Spinal cord (tissue), 10 donors: Measurements from ENCODE around the gene ALDH1L1. TPM values are rescaled to one million over a fixed set of nuclear protein-coding genes. Genes with fewer than 3 reads are reported as not detected.

Experiments used
- DNase-seq, 6 donors: peaks; one replicate each; pipeline versions ENCODE4 v3.0.0 to v3.0.0-alpha.2; 2013 to 2015; ENCODE audit warnings: low spot score in 6 of 6, low read depth in 4 of 6
- H3K27ac ChIP-seq: one replicate; pipeline ENCODE4 v1.5.1; 2013; ENCODE audit warnings: low read depth, low read length, control low read depth
- H3K27me3 ChIP-seq: one replicate; pipeline ENCODE4 v1.6.1; 2013; ENCODE audit warnings: low read length; ENCODE audit not compliant: control insufficient read depth, insufficient read depth
- H3K36me3 ChIP-seq: one replicate; pipeline ENCODE4 v1.6.1; 2013; ENCODE audit warnings: low read length; ENCODE audit not compliant: control insufficient read depth, insufficient read depth
- H3K4me1 ChIP-seq: one replicate; pipeline ENCODE4 v1.6.1; 2013; ENCODE audit warnings: low read length; ENCODE audit not compliant: control insufficient read depth, insufficient read depth
- H3K4me3 ChIP-seq: one replicate; pipeline ENCODE4 v1.5.1; 2013; ENCODE audit warnings: low read depth, low read length, control low read depth
- H3K9me3 ChIP-seq: one replicate; pipeline ENCODE4 v1.6.1; 2013; ENCODE audit warnings: low read length; ENCODE audit not compliant: control insufficient read depth, insufficient read depth
- WGBS: methylation state at CpG from one replicate; pipeline ENCODE4 v1.1.5; 2013; ENCODE audit warnings: missing lambda C conversion rate; ENCODE audit not compliant: insufficient coverage; 5-methylcytosine and 5-hydroxymethylcytosine counted together
- polyA plus RNA-seq, 2 donors: library from polyadenylated mRNA; unstranded; fragments of 120-200 nt; gene quantifications; one replicate each; pipeline ENCODE4 v1.2.1, GENCODE V29; 2013; ENCODE audit not compliant: insufficient read length in 2 of 2
- total RNA-seq, 2 donors: library from RNA; depleted of rRNA in 1 of 2; stranded (reverse); fragments of 120-200 nt in 1 of 2; fragments of >200 nt in 1 of 2; gene quantifications; one replicate each; pipeline versions ENCODE4 v1.2.3 to v1.2.4, GENCODE V29; 2013 to 2014
- donor health status: healthy.

Gene ALDH1L1
- total and polyA plus RNA-seq, 4 donors, result 19.9 to 75.2 (median 46.0) TPM

- H3K9me3 ChIP-seq, result no peaks in the 10 kb centered on the region
- H3K27me3 ChIP-seq, result peaks cover 18% of the 10 kb centered on the region
- WGBS, result under 1% methylated on average over 47 of the region's 47 CpGs
- peaks cover under 1% of the 10 kb centered on the region for H3K36me3 ChIP-seq
- peaks cover 26% of the 10 kb centered on the region for H3K4me1 ChIP-seq
- DNase-seq, result peak in 4 of 6 donors; percentile 53 to 82 (median 71)
- peak overlapping the region; percentile 97 for H3K27ac ChIP-seq
- peak overlapping the region; percentile 66 for H3K4me3 ChIP-seq
These were observed 435 bp downstream of the ALDH1L1 start for GRCh38 chr3:126179825-126180476.

GRCh38 chr3:126170073-126170777 lies 10.2 kb downstream of the ALDH1L1 start:
- Histone ChIP-seq H3K4me1 (peaks cover 4% of the 10 kb centered on the region), H3K27me3 (no peaks in the 10 kb centered on the region), H3K9me3 (no peaks in the 10 kb centered on the region), H3K4me3 (no peak overlapping the region), H3K36me3 (no peaks in the 10 kb centered on the region), H3K27ac (peak overlapping the region; percentile 76)
- no peak for DNase-seq
- 24% methylated on average over 3 of the region's 8 CpGs for WGBS

GRCh38 chr3:126167566-126167965 lies 12.8 kb downstream of the ALDH1L1 start:
- no peaks in the 10 kb centered on the region for H3K27me3 ChIP-seq
- H3K27ac ChIP-seq, result peak overlapping the region; percentile 47
- H3K4me3 ChIP-seq, result no peak overlapping the region
- H3K36me3 ChIP-seq, result no peaks in the 10 kb centered on the region
- peaks cover 4% of the 10 kb centered on the region for H3K4me1 ChIP-seq
- H3K9me3 ChIP-seq, result no peaks in the 10 kb centered on the region
- DNase-seq, result no peak
- 46% methylated on average over 1 of the region's 4 CpGs for WGBS

- DNase-seq, result no peak
- no peaks in the 10 kb centered on the region for H3K27me3 ChIP-seq
- H3K27ac ChIP-seq, result no peak overlapping the region
- H3K9me3 ChIP-seq, result no peaks in the 10 kb centered on the region
- peaks cover 3% of the 10 kb centered on the region for H3K4me1 ChIP-seq
- 47% methylated on average over 5 of the region's 6 CpGs for WGBS
- no peaks in the 10 kb centered on the region for H3K36me3 ChIP-seq
- no peak overlapping the region for H3K4me3 ChIP-seq
These were observed 14.4 kb downstream of the ALDH1L1 start for GRCh38 chr3:126166009-126166408.

- DNase-seq, result no peak
- Histone ChIP-seq H3K27me3 (no peaks in the 10 kb centered on the region), H3K27ac (no peak overlapping the region), H3K4me3 (no peak overlapping the region), H3K4me1 (peaks cover 10% of the 10 kb centered on the region), H3K9me3 (no peaks in the 10 kb centered on the region), H3K36me3 (peaks cover 28% of the 10 kb centered on the region)
- 92% methylated on average over 2 of the region's 5 CpGs for WGBS
These were observed 19.1 kb downstream of the ALDH1L1 start for GRCh38 chr3:126161309-126161708.

DNA sequence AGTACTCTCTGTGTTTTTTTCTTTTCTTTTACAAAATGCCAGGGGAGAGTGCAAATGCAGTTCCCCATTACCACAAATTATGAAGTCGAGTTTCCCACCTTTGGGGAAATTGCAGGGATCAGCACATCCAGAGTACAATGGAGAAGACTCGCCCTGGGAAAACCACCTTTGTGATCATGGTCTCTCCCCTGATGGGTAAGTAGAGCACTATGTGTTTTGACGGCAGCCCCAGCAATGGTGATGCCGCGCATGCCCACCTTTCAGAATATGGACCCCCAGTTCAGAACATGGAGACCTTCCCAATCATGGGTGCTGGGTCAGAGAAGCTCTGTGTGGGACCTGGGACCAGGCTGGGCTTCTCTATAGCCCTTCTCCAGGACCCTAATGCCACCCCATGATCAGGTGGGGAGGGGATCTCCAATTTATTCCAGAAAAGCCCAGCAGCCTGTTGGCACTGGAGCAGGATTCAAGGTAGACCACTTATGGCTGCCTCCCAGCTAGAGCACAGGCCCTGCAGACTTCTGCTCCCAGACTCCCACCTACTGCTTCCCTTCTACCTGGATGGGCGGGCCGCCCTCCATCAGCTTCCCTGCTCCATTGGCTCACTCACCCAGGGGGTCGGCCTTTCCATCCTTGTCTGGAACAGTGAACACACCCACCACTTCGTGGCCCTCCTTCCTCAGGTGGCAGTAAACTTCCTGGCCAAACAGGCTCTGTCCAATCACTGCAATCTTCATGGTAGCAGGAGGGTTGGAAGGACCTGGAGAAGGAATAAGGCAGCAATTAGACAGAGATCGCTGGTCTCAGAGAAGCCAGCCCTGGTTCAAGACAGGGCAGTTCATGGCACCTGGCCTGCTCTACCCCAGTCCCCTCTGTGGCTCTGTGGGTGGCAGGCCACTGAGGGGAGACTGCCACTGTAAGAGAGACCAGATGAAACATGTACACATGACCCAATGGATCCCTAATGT lies 19.9 kb downstream of the ALDH1L1 start:
- Histone ChIP-seq H3K4me1 (peaks cover 10% of the 10 kb centered on the region), H3K36me3 (peaks cover 32% of the 10 kb centered on the region), H3K27ac (no peak overlapping the region), H3K9me3 (no peaks in the 10 kb centered on the region), H3K27me3 (no peaks in the 10 kb centered on the region), H3K4me3 (no peak overlapping the region)
- 95% methylated on average over 5 of the region's 10 CpGs for WGBS
- DNase-seq, result no peak

- no peaks in the 10 kb centered on the region for H3K9me3 ChIP-seq
- peaks cover 43% of the 10 kb centered on the region for H3K36me3 ChIP-seq
- DNase-seq, result no peak
- H3K4me3 ChIP-seq, result no peak overlapping the region
- WGBS, result no CpG with 5 or more reads among the region's 1 CpG
- no peak overlapping the region for H3K27ac ChIP-seq
- H3K27me3 ChIP-seq, result no peaks in the 10 kb centered on the region
- peaks cover 10% of the 10 kb centered on the region for H3K4me1 ChIP-seq
These were observed 20.9 kb downstream of the ALDH1L1 start for GRCh38 chr3:126159476-126159875.

DNA sequence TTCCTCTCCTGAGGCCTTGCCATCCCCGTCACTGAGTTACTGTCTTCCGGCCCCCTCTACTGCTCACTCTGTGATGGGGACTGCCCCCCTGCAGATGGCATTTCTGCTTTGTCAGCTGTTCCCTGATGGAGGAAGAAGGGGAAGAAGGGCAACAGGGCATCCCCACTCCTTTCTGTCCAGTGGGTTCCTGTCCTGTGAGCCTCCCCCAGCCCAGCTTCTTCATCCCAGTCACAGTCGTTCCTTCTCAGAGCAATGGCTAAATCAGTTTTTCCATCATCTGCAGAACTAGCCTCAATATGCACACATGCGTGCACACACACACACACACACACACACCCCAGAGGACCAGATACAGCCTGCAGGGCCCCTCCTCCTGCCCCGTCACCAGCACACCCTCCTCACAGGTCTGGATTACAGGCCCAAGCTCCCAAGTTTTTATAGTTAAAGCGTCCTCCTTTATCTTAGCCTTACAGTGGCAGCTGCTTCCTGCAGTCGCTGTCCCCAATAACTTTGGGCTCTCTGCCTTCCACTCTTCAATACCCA lies 21.4 kb downstream of the ALDH1L1 start:
- H3K4me3 ChIP-seq, result no peak overlapping the region
- DNase-seq, result no peak
- no peaks in the 10 kb centered on the region for H3K9me3 ChIP-seq
- no peak overlapping the region for H3K27ac ChIP-seq
- WGBS, result 77% methylated on average over 7 of the region's 7 CpGs
- peaks cover 48% of the 10 kb centered on the region for H3K36me3 ChIP-seq
- peaks cover 10% of the 10 kb centered on the region for H3K4me1 ChIP-seq
- H3K27me3 ChIP-seq, result no peaks in the 10 kb centered on the region
